ENCODE data around the gene NELFCD. TPM values are rescaled to one million over a fixed set of nuclear protein-coding genes. Genes with fewer than 3 reads are reported as not detected.
A peak's percentile ranks its signal among the peaks of the same experiment; 100 is the strongest.
"Not testable (repeated sequence)": the region's sequence is repeated elsewhere in the genome, so short reads cannot be mapped to it uniquely, and the experiment has no call there.

NELFCD gene
- total RNA-seq, 1 experiment from 2014 or later = 88.2 TPM

DNA sequence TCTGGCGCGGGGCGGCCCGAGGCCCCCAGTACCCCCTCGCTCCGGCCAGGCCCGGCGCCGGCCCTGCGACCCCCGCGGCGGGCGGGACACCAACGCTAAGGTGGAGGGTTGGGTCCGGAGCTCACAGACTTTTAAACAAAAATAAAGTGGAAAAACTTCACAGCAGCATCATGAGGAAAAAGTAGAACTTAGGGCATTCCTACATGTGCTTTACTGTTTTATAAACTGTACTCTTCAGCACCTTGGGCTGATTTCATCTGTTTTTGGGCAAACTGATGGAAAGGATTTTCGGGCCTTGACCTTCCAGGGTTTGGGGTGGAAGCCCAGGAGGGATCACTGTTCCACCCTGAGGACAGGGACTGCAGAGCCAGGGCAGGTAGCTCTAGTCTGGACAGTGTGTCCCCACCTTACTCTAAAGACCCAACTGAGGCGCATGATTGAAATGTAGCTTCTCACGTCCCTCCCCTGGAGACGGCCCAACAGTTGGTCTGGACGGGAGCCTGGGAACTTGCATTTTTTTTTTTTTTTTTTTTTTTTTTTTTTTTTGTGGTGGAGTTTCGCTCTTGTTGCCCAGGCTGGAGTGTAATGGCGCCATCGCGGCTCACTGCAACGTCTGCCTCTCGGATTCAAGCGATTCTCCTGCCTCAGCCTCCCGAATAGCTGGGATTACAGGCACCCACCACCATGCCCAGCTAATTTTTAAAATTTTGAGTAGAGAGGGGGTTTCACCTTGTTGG is 740 bp downstream of the NELFCD start:
- ChIA-PET RAD21 (ENCODE audit: low non-redundant PET in 1 of 2, low total read pairs in 2 of 2, uncharacterized antibody in 2 of 2, unreplicated experiment in 2 of 2) (no interaction called here), CTCF (interaction anchor here (0.7 kb wide), 1 partner anchor 68 kb away, joined by 4 read pairs; no protein-coding TSS in a partner anchor), POLR2A (interaction anchor here (0.6 to 1.4 kb wide), 6 partner anchors 9 to 81 kb away, joined by 3 to 6 read pairs (median 4); partner anchors contain the start of genes ATP5F1E and TUBB1)
- DNase-seq (ENCODE audit: low read depth, low spot score) (no peak), ATAC-seq (peak; percentile 20)
- Histone ChIP-seq H3K4me1 (ENCODE audit: control insufficient read depth in 1 of 2, insufficient read depth in 2 of 2, low read length in 2 of 2) (peaks cover 6 to 17% of the 10 kb centered on the region in 2 experiments), H4K20me1 (ENCODE audit: insufficient read depth) (no peaks in the 10 kb centered on the region), H3K36me3 (ENCODE audit: control insufficient read depth in 1 of 2, insufficient read depth in 2 of 2, low read length in 2 of 2) (peaks cover 5 to 8% of the 10 kb centered on the region in 2 experiments; a peak in 3 of 4 replicates), H2AFZ (ENCODE audit: low read depth, low read length, poor library complexity, severe bottlenecking) (no peak overlapping the region), H3K9me3 (ENCODE audit: control insufficient read depth in 1 of 2, insufficient read depth in 1 of 2, low read depth in 1 of 2, low read length in 2 of 2) (no peaks in the 10 kb centered on the region), H3K79me2 (ENCODE audit: insufficient read depth, low read length) (peaks cover 54% of the 10 kb centered on the region), H3K9me2 (ENCODE audit: insufficient read depth) (no peaks in the 10 kb centered on the region), H3K4me2 (ENCODE audit: low read length) (peak overlapping the region; percentile 88), H3K27ac (ENCODE audit: low read depth, low read length) (peak overlapping the region; percentile 87), H3K9ac (ENCODE audit: low read length) (peak overlapping the region; percentile 79), H3K4me3 (replicated peaks in 1 of 2; ENCODE audit: low read depth in 1 of 2, low read length in 2 of 2) (peak overlapping the region; percentile 88 to 94), H3K27me3 (ENCODE audit: insufficient read depth, low read length) (no peaks in the 10 kb centered on the region)
- intact Hi-C loops (cut with micrococcal nuclease) = loop anchor here (5.0 to 10.0 kb wide), 2 partner anchors 51 to 77 kb away; partner anchors contain the start of gene ATP5F1E
- TSS peak; percentile 63 for BruUV-seq (replicated peaks)
- TF ChIP-seq ELF1 (IDR thresholded peaks at IDR 0.05; ENCODE audit: borderline replicate concordance, low read depth) = no peak
- TF ChIP-seq ZFX (IDR thresholded peaks at IDR 0.05) = peak; percentile 41

DNA sequence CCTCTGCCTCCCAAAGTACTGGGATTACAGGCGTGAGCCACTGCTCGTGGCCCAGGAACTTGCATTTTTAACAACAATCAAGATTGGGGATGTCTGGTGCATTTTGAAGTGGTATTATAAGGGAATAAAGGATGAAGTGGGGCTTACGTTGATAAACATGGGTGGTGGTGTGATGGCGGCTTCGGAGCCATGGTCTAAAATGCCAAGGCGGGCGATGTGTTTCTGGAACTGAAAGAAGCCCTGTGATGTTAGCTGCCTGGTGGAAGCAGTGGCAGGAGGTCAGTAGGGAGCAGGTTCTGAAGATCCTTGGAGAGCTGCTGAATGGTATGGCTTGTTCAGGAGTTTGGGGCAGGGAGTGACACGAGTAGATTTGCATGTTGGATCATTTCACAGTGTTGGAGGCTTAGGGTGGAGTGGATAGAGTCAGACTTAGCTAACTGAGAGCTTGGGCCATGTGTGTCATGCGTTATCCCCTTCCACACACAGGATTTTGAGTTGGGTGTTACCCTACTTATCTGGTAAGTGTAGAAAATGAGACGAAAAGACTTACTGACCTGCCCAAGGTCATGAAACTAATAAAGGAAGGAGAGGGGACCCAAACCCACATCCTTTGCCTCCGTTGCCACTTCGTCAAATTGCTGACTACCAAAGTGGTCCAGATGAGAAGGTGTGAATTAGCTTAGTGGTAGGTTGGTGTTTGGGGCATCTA is 1.5 kb downstream of the NELFCD start:
- Histone ChIP-seq H3K4me1 (ENCODE audit: control insufficient read depth in 1 of 2, insufficient read depth in 2 of 2, low read length in 2 of 2) (peaks cover 6 to 17% of the 10 kb centered on the region in 2 experiments), H3K9me2 (ENCODE audit: insufficient read depth) (no peaks in the 10 kb centered on the region), H3K9ac (ENCODE audit: low read length) (peak overlapping the region; percentile 79), H3K4me2 (ENCODE audit: low read length) (peak overlapping the region; percentile 88), H3K4me3 (replicated peaks in 1 of 2; ENCODE audit: low read depth in 1 of 2, low read length in 2 of 2) (peak overlapping the region; percentile 88 to 94), H2AFZ (ENCODE audit: low read depth, low read length, poor library complexity, severe bottlenecking) (no peak overlapping the region), H3K27ac (ENCODE audit: low read depth, low read length) (no peak overlapping the region; the same call in 1 of the 2 replicates), H3K27me3 (ENCODE audit: insufficient read depth, low read length) (no peaks in the 10 kb centered on the region), H3K79me2 (ENCODE audit: insufficient read depth, low read length) (peaks cover 62% of the 10 kb centered on the region), H3K9me3 (ENCODE audit: control insufficient read depth in 1 of 2, insufficient read depth in 1 of 2, low read depth in 1 of 2, low read length in 2 of 2) (no peaks in the 10 kb centered on the region), H3K36me3 (ENCODE audit: control insufficient read depth in 1 of 2, insufficient read depth in 2 of 2, low read length in 2 of 2) (peaks cover 10 to 16% of the 10 kb centered on the region in 2 experiments), H4K20me1 (ENCODE audit: insufficient read depth) (no peaks in the 10 kb centered on the region)
- intact Hi-C loops (cut with micrococcal nuclease) = loop anchor here (5.0 to 10.0 kb wide), 2 partner anchors 50 to 78 kb away; partner anchors contain the start of gene ATP5F1E
- ATAC-seq = no peak
- ChIA-PET POLR2A (interaction anchor here (1.0 to 1.4 kb wide), 2 partner anchors 8 to 10 kb away, joined by 3 to 4 read pairs; no protein-coding TSS in a partner anchor), RAD21 (ENCODE audit: low non-redundant PET in 1 of 2, low total read pairs in 2 of 2, uncharacterized antibody in 2 of 2, unreplicated experiment in 2 of 2) (no interaction called here), CTCF (no interaction called here)
- TF ChIP-seq POLR2AphosphoS5 (IDR thresholded peaks at IDR 0.05; ENCODE audit: low read depth, low read length) = no peak
- TF ChIP-seq, protein P1, sequence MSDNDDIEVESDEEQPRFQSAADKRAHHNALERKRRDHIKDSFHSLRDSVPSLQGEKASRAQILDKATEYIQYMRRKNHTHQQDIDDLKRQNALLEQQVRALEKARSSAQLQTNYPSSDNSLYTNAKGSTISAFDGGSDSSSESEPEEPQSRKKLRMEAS (IDR thresholded peaks at IDR 0.05) = no peak
- TF ChIP-seq EGR1 (IDR thresholded peaks at IDR 0.05; ENCODE audit: low read depth) = no peak
- DNase-seq (ENCODE audit: low read depth, low spot score) = no peak
- no TSS peak for BruUV-seq (replicated peaks)

DNA sequence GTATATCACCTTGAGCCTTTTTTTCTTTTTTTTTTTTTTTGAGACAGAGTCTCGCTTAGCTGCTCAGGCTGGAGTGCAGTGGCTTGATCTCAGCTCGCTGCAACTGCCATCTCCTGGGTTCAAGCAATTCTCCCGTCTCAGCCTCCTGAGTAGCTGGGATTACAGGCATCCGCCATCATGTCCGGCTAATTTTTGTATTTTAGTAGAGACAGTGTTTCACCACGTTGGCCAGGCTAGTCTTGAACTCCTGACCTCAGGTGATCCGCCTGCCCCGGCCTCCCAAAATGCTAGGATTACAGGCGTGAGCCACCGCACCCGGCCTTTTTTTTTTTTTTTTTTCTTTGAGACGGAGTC is 2.0 kb downstream of the NELFCD start:
- DNase-seq (ENCODE audit: low read depth, low spot score); CTCF ChIA-PET: not testable (repeated sequence)
- peaks cover 67% of the 10 kb centered on the region for H3K79me2 ChIP-seq (ENCODE audit: insufficient read depth, low read length)

More for the DNA sequence above, 2.0 kb downstream of the NELFCD start:
- H3K27ac ChIP-seq (ENCODE audit: low read depth, low read length); H2AFZ ChIP-seq (ENCODE audit: low read depth, low read length, poor library complexity, severe bottlenecking); BruUV-seq (replicated peaks); H4K20me1 ChIP-seq (ENCODE audit: insufficient read depth); H3K9me3 ChIP-seq (ENCODE audit: control insufficient read depth in 1 of 2, insufficient read depth in 1 of 2, low read depth in 1 of 2, low read length in 2 of 2); H3K9ac ChIP-seq (ENCODE audit: low read length); H3K4me3 ChIP-seq (replicated peaks in 1 of 2; ENCODE audit: low read depth in 1 of 2, low read length in 2 of 2); H3K9me2 ChIP-seq (ENCODE audit: insufficient read depth); ATAC-seq; RAD21 ChIA-PET (ENCODE audit: low non-redundant PET in 1 of 2, low total read pairs in 2 of 2, uncharacterized antibody in 2 of 2, unreplicated experiment in 2 of 2); H3K27me3 ChIP-seq (ENCODE audit: insufficient read depth, low read length); POLR2A ChIA-PET: not testable (repeated sequence)
- H3K4me2 ChIP-seq (ENCODE audit: low read length) = peak overlapping the region; percentile 88
- H3K4me1 ChIP-seq (ENCODE audit: control insufficient read depth in 1 of 2, insufficient read depth in 2 of 2, low read length in 2 of 2) = peaks cover 6 to 17% of the 10 kb centered on the region in 2 experiments
- H3K36me3 ChIP-seq (ENCODE audit: control insufficient read depth in 1 of 2, insufficient read depth in 2 of 2, low read length in 2 of 2) = peaks cover 15 to 21% of the 10 kb centered on the region in 2 experiments
- intact Hi-C loops (cut with micrococcal nuclease) = loop anchor here (5.0 to 10.0 kb wide), 2 partner anchors 49 to 78 kb away; partner anchors contain the start of gene ATP5F1E
